ENCODE measurements around the gene BCS1L.
A peak's percentile ranks its signal among the peaks of the same experiment; 100 is the strongest.

The BCS1L gene

GRCh38 chr2:218642121-218642656, 17.3 kb upstream of the BCS1L start:
- TF ChIP-seq CTCF (IDR thresholded peaks at IDR 0.05; ENCODE audit: low read depth, low read length, missing control alignments) = no peak
- no peaks in the 10 kb centered on the region for H3K27me3 ChIP-seq (replicated peaks)
- no peak for DNase-seq
- in situ Hi-C loops (cut with HindIII; ENCODE audit: low pct_ligation_motif_present, low sequenced_read_pairs) = no loop called here
- H3K27ac ChIP-seq = no peak overlapping the region
- H3K4me3 ChIP-seq (ENCODE audit: low read depth, low read length) = no peak overlapping the region
- peaks cover 77% of the 10 kb centered on the region for H3K36me3 ChIP-seq (replicated peaks)

- in situ Hi-C loops (cut with HindIII; ENCODE audit: low pct_ligation_motif_present, low sequenced_read_pairs) = no loop called here
- no peak for TF ChIP-seq CTCF (IDR thresholded peaks at IDR 0.05; ENCODE audit: low read depth, low read length, missing control alignments)
- no peak overlapping the region for H3K4me3 ChIP-seq (ENCODE audit: low read depth, low read length)
- H3K27me3 ChIP-seq (replicated peaks) = no peaks in the 10 kb centered on the region
- no peak for DNase-seq
- H3K27ac ChIP-seq = no peak overlapping the region
- H3K36me3 ChIP-seq (replicated peaks) = peaks cover 77% of the 10 kb centered on the region
These were observed 16.7 kb upstream of the BCS1L start for GRCh38 chr2:218642786-218643185.

DNA sequence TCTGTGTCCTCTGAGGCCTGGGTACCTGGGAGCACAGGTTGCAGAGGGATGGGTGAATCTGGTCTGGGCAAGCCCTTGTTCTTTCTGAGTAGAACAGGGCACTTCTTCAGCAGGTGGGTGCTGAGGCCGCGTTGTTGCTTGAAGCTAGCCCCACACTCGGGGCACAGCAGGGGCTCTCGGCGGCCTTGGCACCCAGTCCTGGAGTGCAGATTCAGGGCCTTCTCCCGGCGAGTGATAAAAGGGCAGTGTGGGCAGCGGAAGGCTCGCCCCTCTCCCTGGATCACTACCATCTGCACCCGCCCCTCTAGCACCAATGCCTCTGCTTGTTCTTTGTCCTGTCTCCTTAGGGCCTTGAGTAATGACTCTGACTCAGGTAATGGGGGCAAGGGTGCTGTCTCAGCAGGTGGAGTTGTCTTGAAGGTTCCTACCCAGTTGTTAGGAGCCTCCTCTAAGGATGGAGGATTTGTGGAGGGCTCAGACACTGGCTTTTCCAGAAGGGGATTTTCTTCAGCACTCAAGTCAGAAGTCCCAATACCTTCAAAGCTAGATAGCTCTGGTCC, 15.7 kb upstream of the BCS1L start:
- Histone ChIP-seq H3K27ac (no peak overlapping the region), H3K36me3 (replicated peaks) (peaks cover 77% of the 10 kb centered on the region), H3K27me3 (replicated peaks) (no peaks in the 10 kb centered on the region), H3K4me3 (ENCODE audit: low read depth, low read length) (no peak overlapping the region)
- no peak for DNase-seq
- no peak for TF ChIP-seq CTCF (IDR thresholded peaks at IDR 0.05; ENCODE audit: low read depth, low read length, missing control alignments)
- in situ Hi-C loops (cut with HindIII; ENCODE audit: low pct_ligation_motif_present, low sequenced_read_pairs) = no loop called here

GRCh38 chr2:218644721-218645120, 14.8 kb upstream of the BCS1L start:
- no peak for DNase-seq
- TF ChIP-seq CTCF (IDR thresholded peaks at IDR 0.05; ENCODE audit: low read depth, low read length, missing control alignments) = peak; percentile 5
- Histone ChIP-seq H3K36me3 (replicated peaks) (peaks cover 81% of the 10 kb centered on the region), H3K4me3 (ENCODE audit: low read depth, low read length) (no peak overlapping the region), H3K27ac (peak overlapping the region; percentile 53), H3K27me3 (replicated peaks) (no peaks in the 10 kb centered on the region)
- in situ Hi-C loops (cut with HindIII; ENCODE audit: low pct_ligation_motif_present, low sequenced_read_pairs) = no loop called here

DNA sequence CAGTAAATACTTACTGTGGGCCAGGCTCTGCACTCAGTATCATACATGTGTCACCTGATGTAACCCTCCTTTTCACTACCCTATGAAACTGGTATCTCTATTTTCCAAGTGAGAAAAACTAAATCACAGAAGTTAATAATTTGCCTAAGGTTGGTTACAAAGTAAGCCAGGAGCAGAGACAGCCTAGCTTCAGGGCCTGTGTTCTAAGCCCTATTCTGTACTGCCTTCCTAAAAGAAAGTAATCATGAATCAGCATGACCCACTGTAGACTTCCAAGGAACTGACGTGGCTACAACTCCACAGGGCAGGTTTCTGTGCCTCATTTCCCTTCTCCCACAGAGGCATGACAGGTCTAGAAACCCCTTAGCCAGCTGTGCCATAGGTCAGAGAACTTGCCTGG, 14.4 kb upstream of the BCS1L start:
- TF ChIP-seq CTCF (IDR thresholded peaks at IDR 0.05; ENCODE audit: low read depth, low read length, missing control alignments) = no peak
- H3K4me3 ChIP-seq (ENCODE audit: low read depth, low read length) = no peak overlapping the region
- H3K27ac ChIP-seq = peak overlapping the region; percentile 53
- in situ Hi-C loops (cut with HindIII; ENCODE audit: low pct_ligation_motif_present, low sequenced_read_pairs) = no loop called here
- no peaks in the 10 kb centered on the region for H3K27me3 ChIP-seq (replicated peaks)
- peak; percentile 8 for DNase-seq
- H3K36me3 ChIP-seq (replicated peaks) = peaks cover 80% of the 10 kb centered on the region
